ENCODE measurements around the gene RAE1. TPM values are rescaled to one million over a fixed set of nuclear protein-coding genes. Genes with fewer than 3 reads are reported as not detected.

The RAE1 gene
- total and polyA plus RNA-seq, 4 experiments from 2014 or later = 30.9 to 43.9 (median 32.8) TPM

GRCh38 chr20:57400821-57401564, 49.9 kb downstream of the RAE1 start:
- intact Hi-C loops (cut with micrococcal nuclease) = no loop called here
- Mint-ChIP-seq H3K4me3 (peak overlapping the region; percentile 39 to 90 (median 56)), H3K27me3 (peaks cover 0 to 3% of the 10 kb centered on the region in 2 donors), H3K9me3 (peaks cover 0 to 16% (median 0%) of the 10 kb centered on the region in 8 donors), H3K36me3 (peaks cover 58 to 75% of the 10 kb centered on the region in 2 donors), H3K4me1 (peaks cover 40 to 81% (median 61%) of the 10 kb centered on the region in 4 donors), H3K27ac (peak overlapping the region; percentile 73 to 99 (median 94))
- ChIA-PET POLR2A (ENCODE audit: partially characterized antibody) (interaction anchor here (0.6 to 9.7 kb wide), 6 partner anchors 12 to 46 kb away, joined by 3 to 150 read pairs (median 8); partner anchors contain the start of gene RBM38), CTCF (ENCODE audit: partially characterized antibody) (interaction anchor here (1.4 to 5.6 kb wide), 2 partner anchors 11 to 21 kb away, joined by 3 to 31 read pairs; no protein-coding TSS in a partner anchor)
- H3K4me3 ChIP-seq (ENCODE audit: low read length in 2 of 2) = no peak overlapping the region
- H3K4me1 ChIP-seq (ENCODE audit: insufficient read depth, low read length) = peaks cover 93% of the 10 kb centered on the region
- H3K27ac ChIP-seq (ENCODE audit: low read depth, low read length) = peak overlapping the region; percentile 90
- no peaks in the 10 kb centered on the region for H3K9me3 ChIP-seq (ENCODE audit: control insufficient read depth in 1 of 2, low read length in 2 of 2)
- peaks cover 77% of the 10 kb centered on the region for H3K36me3 ChIP-seq (ENCODE audit: insufficient read depth, low read length)
- no peak for DNase-seq
- no peaks in the 10 kb centered on the region for H3K27me3 ChIP-seq (ENCODE audit: insufficient read depth, low read length)

- H3K27me3 Mint-ChIP-seq = peaks cover 0 to 3% of the 10 kb centered on the region in 2 donors
- no peak for DNase-seq
- H3K36me3 ChIP-seq (ENCODE audit: insufficient read depth, low read length) = peaks cover 76% of the 10 kb centered on the region
- no peak overlapping the region for H3K27ac ChIP-seq (ENCODE audit: low read depth, low read length)
- intact Hi-C loops (cut with micrococcal nuclease) = no loop called here
- ChIA-PET CTCF (ENCODE audit: partially characterized antibody) (interaction anchor here (1.0 to 1.4 kb wide), 3 partner anchors 9 to 31 kb away, joined by 3 to 4 read pairs (median 3); no protein-coding TSS in a partner anchor), POLR2A (ENCODE audit: partially characterized antibody) (interaction anchor here (1.0 to 9.7 kb wide), 4 partner anchors 9 to 17 kb away, joined by 3 to 150 read pairs (median 6); partner anchors contain the start of gene RBM38)
- H3K9me3 ChIP-seq (ENCODE audit: control insufficient read depth in 1 of 2, low read length in 2 of 2) = no peaks in the 10 kb centered on the region
- peak overlapping the region; percentile 13 to 69 (median 52) for H3K4me3 Mint-ChIP-seq
- peaks cover 87% of the 10 kb centered on the region for H3K4me1 ChIP-seq (ENCODE audit: insufficient read depth, low read length)
- peaks cover 37 to 75% (median 57%) of the 10 kb centered on the region in 4 donors for H3K4me1 Mint-ChIP-seq
- no peaks in the 10 kb centered on the region for H3K27me3 ChIP-seq (ENCODE audit: insufficient read depth, low read length)
- H3K27ac Mint-ChIP-seq = peak overlapping the region; percentile 39 to 98 (median 90)
- H3K9me3 Mint-ChIP-seq = peaks cover 0 to 16% (median 0%) of the 10 kb centered on the region in 8 donors
- H3K4me3 ChIP-seq (ENCODE audit: low read length in 2 of 2) = no peak overlapping the region
- H3K36me3 Mint-ChIP-seq = peaks cover 52 to 76% of the 10 kb centered on the region in 2 donors
These were observed 50.5 kb downstream of the RAE1 start for GRCh38 chr20:57401565-57401918.

GRCh38 chr20:57402206-57403125, 51.4 kb downstream of the RAE1 start:
- peaks cover 43 to 76% of the 10 kb centered on the region in 2 donors for H3K36me3 Mint-ChIP-seq
- intact Hi-C loops (cut with micrococcal nuclease) = no loop called here
- DNase-seq = no peak
- Histone ChIP-seq H3K27me3 (ENCODE audit: insufficient read depth, low read length) (no peaks in the 10 kb centered on the region), H3K36me3 (ENCODE audit: insufficient read depth, low read length) (peaks cover 75% of the 10 kb centered on the region), H3K4me1 (ENCODE audit: insufficient read depth, low read length) (peaks cover 78% of the 10 kb centered on the region), H3K27ac (ENCODE audit: low read depth, low read length) (no peak overlapping the region), H3K9me3 (ENCODE audit: control insufficient read depth in 1 of 2, low read length in 2 of 2) (no peaks in the 10 kb centered on the region), H3K4me3 (ENCODE audit: low read length in 2 of 2) (no peak overlapping the region)
- ChIA-PET CTCF (ENCODE audit: partially characterized antibody) (interaction anchor here (1.0 to 1.4 kb wide), 3 partner anchors 10 to 30 kb away, joined by 3 to 4 read pairs (median 3); no protein-coding TSS in a partner anchor), POLR2A (ENCODE audit: partially characterized antibody) (interaction anchor here (1.0 to 9.7 kb wide), 5 partner anchors 8 to 13 kb away, joined by 3 to 150 read pairs (median 3); partner anchors contain the start of gene RBM38)
- H3K9me3 Mint-ChIP-seq = peaks cover 0 to 16% (median 0%) of the 10 kb centered on the region in 8 donors
- peak overlapping the region in 4 of 7 donors; percentile 88 to 98 (median 94) for H3K27ac Mint-ChIP-seq
- H3K27me3 Mint-ChIP-seq = peaks cover 0 to 3% of the 10 kb centered on the region in 2 donors
- H3K4me1 Mint-ChIP-seq = peaks cover 29 to 67% (median 52%) of the 10 kb centered on the region in 4 donors
- peak overlapping the region in 5 of 8 donors; percentile 8 to 64 (median 52) for H3K4me3 Mint-ChIP-seq

GRCh38 chr20:57403216-57403615, 52.2 kb downstream of the RAE1 start:
- intact Hi-C loops (cut with micrococcal nuclease) = no loop called here
- POLR2A ChIA-PET (ENCODE audit: partially characterized antibody) = interaction anchor here (0.8 to 9.7 kb wide), 4 partner anchors 8 to 14 kb away, joined by 3 to 150 read pairs (median 3); partner anchors contain the start of gene RBM38
- peaks cover 22 to 67% (median 49%) of the 10 kb centered on the region in 4 donors for H3K4me1 Mint-ChIP-seq

GRCh38 chr20:57404006-57404405, 53.0 kb downstream of the RAE1 start:
- ChIA-PET CTCF (ENCODE audit: partially characterized antibody) (interaction anchor here (1.0 kb wide), 1 partner anchor 24 kb away, joined by 3 read pairs; no protein-coding TSS in a partner anchor), POLR2A (ENCODE audit: partially characterized antibody) (interaction anchor here (9.7 kb wide), 1 partner anchor 15 kb away, joined by 150 read pairs; the partner anchor contains the start of gene RBM38)
- H3K27ac Mint-ChIP-seq = peak overlapping the region; percentile 48 to 98 (median 59)
- no peaks in the 10 kb centered on the region for H3K27me3 Mint-ChIP-seq
- intact Hi-C loops (cut with micrococcal nuclease) = no loop called here
- no peaks in the 10 kb centered on the region for H3K9me3 ChIP-seq (ENCODE audit: control insufficient read depth in 1 of 2, low read length in 2 of 2)
- no peak overlapping the region for H3K4me3 ChIP-seq (ENCODE audit: low read length in 2 of 2)
- DNase-seq = no peak
- no peaks in the 10 kb centered on the region for H3K27me3 ChIP-seq (ENCODE audit: insufficient read depth, low read length)
- H3K4me3 Mint-ChIP-seq = peak overlapping the region in 1 of 8 donors; percentile 17
- peaks cover 66% of the 10 kb centered on the region for H3K4me1 ChIP-seq (ENCODE audit: insufficient read depth, low read length)
- H3K9me3 Mint-ChIP-seq = peaks cover 0 to 11% (median 0%) of the 10 kb centered on the region in 8 donors
- no peak overlapping the region for H3K27ac ChIP-seq (ENCODE audit: low read depth, low read length)
- peaks cover 45 to 77% of the 10 kb centered on the region in 2 donors for H3K36me3 Mint-ChIP-seq
- peaks cover 18 to 60% (median 45%) of the 10 kb centered on the region in 4 donors for H3K4me1 Mint-ChIP-seq
- H3K36me3 ChIP-seq (ENCODE audit: insufficient read depth, low read length) = peaks cover 89% of the 10 kb centered on the region

More at GRCh38 chr20:57403216-57403615, 52.2 kb downstream of the RAE1 start:
- DNase-seq = no peak
- Mint-ChIP-seq H3K36me3 (peaks cover 46 to 76% of the 10 kb centered on the region in 2 donors), H3K4me3 (peak overlapping the region in 2 of 8 donors; percentile 53 to 54), H3K27me3 (no peaks in the 10 kb centered on the region), H3K9me3 (peaks cover 0 to 11% (median 0%) of the 10 kb centered on the region in 8 donors), H3K27ac (peak overlapping the region in 4 of 7 donors; percentile 59 to 98 (median 74))
- H3K4me3 ChIP-seq (ENCODE audit: low read length in 2 of 2) = no peak overlapping the region
- CTCF ChIA-PET (ENCODE audit: partially characterized antibody) = no interaction called here
- no peaks in the 10 kb centered on the region for H3K9me3 ChIP-seq (ENCODE audit: control insufficient read depth in 1 of 2, low read length in 2 of 2)
- H3K4me1 ChIP-seq (ENCODE audit: insufficient read depth, low read length) = peaks cover 72% of the 10 kb centered on the region
- no peak overlapping the region for H3K27ac ChIP-seq (ENCODE audit: low read depth, low read length)
- peaks cover 82% of the 10 kb centered on the region for H3K36me3 ChIP-seq (ENCODE audit: insufficient read depth, low read length)
- H3K27me3 ChIP-seq (ENCODE audit: insufficient read depth, low read length) = no peaks in the 10 kb centered on the region

- Histone ChIP-seq H3K36me3 (ENCODE audit: insufficient read depth, low read length) (peaks cover 93% of the 10 kb centered on the region), H3K27ac (ENCODE audit: low read depth, low read length) (no peak overlapping the region), H3K4me3 (ENCODE audit: low read length in 2 of 2) (no peak overlapping the region), H3K9me3 (ENCODE audit: control insufficient read depth in 1 of 2, low read length in 2 of 2) (no peaks in the 10 kb centered on the region), H3K4me1 (ENCODE audit: insufficient read depth, low read length) (peaks cover 60% of the 10 kb centered on the region), H3K27me3 (ENCODE audit: insufficient read depth, low read length) (no peaks in the 10 kb centered on the region)
- H3K36me3 Mint-ChIP-seq = peaks cover 41 to 75% of the 10 kb centered on the region in 2 donors
- intact Hi-C loops (cut with micrococcal nuclease) = no loop called here
- peak overlapping the region in 5 of 7 donors; percentile 36 to 98 (median 59) for H3K27ac Mint-ChIP-seq
- peaks cover 14 to 54% (median 41%) of the 10 kb centered on the region in 4 donors for H3K4me1 Mint-ChIP-seq
- ChIA-PET POLR2A (ENCODE audit: partially characterized antibody) (interaction anchor here (9.7 kb wide), 1 partner anchor 15 kb away, joined by 150 read pairs; the partner anchor contains the start of gene RBM38), CTCF (ENCODE audit: partially characterized antibody) (interaction anchor here (0.8 to 1.0 kb wide), 2 partner anchors 25 to 48 kb away, joined by 3 read pairs; no protein-coding TSS in a partner anchor)
- H3K9me3 Mint-ChIP-seq = peaks cover 0 to 11% (median 0%) of the 10 kb centered on the region in 8 donors
- H3K4me3 Mint-ChIP-seq = no peak overlapping the region
- H3K27me3 Mint-ChIP-seq = no peaks in the 10 kb centered on the region
- no peak for DNase-seq
These were observed 53.5 kb downstream of the RAE1 start for GRCh38 chr20:57404419-57405072.

Data from CD4-positive, alpha-beta memory T cell (primary cell).